Effector memory CD4-positive, alpha-beta T cell (primary cell): ENCODE data around the gene CNTN2.

Experiments
- DNase-seq, 3 donors: peaks; one replicate each; pipeline ENCODE4 v3.0.0-alpha.2; 2020
- H3K27ac ChIP-seq: 2 replicates; pipeline ENCODE4 v1.7.0; 2013; ENCODE audit warnings: mild to moderate bottlenecking, low read length, moderate library complexity; ENCODE audit not compliant: insufficient read depth, poor library complexity, severe bottlenecking
- H3K27me3 ChIP-seq: replicated peaks from 2 replicates; pipeline ENCODE4 v1.7.0; 2013; ENCODE audit warnings: mild to moderate bottlenecking, low read length; ENCODE audit not compliant: insufficient read depth, control insufficient read depth, poor library complexity, severe bottlenecking
- H3K36me3 ChIP-seq: 2 replicates; pipeline ENCODE4 v1.7.0; 2013; ENCODE audit warnings: mild to moderate bottlenecking, low read length, moderate library complexity; ENCODE audit not compliant: control insufficient read depth, insufficient read depth
- H3K4me1 ChIP-seq: 2 replicates; pipeline ENCODE4 v1.7.0; 2013; ENCODE audit warnings: low read length, mild to moderate bottlenecking; ENCODE audit not compliant: control insufficient read depth, insufficient read depth, poor library complexity, severe bottlenecking
- H3K4me3 ChIP-seq: 2 replicates; pipeline ENCODE4 v1.7.0; 2013; ENCODE audit warnings: low read length, low read depth, mild to moderate bottlenecking; ENCODE audit not compliant: insufficient read depth, poor library complexity, severe bottlenecking
- H3K9me3 ChIP-seq: 2 replicates; pipeline ENCODE4 v1.7.0; 2013; ENCODE audit warnings: mild to moderate bottlenecking, low read length, moderate library complexity; ENCODE audit not compliant: control insufficient read depth

The CNTN2 gene

GRCh38 chr1:205009670-205010069 is 33.3 kb upstream of the CNTN2 start:
- no peaks in the 10 kb centered on the region for H3K27me3 ChIP-seq
- no peak for DNase-seq
- H3K4me3 ChIP-seq = no peak overlapping the region

GRCh38 chr1:205012391-205013140 is 30.4 kb upstream of the CNTN2 start:
- Histone ChIP-seq H3K4me3 (no peak overlapping the region), H3K27ac (no peak overlapping the region), H3K27me3 (no peaks in the 10 kb centered on the region), H3K36me3 (no peaks in the 10 kb centered on the region), H3K9me3 (no peaks in the 10 kb centered on the region), H3K4me1 (no peaks in the 10 kb centered on the region)
- no peak for DNase-seq

More at GRCh38 chr1:205009670-205010069, 33.3 kb upstream of the CNTN2 start:
- no peak overlapping the region for H3K27ac ChIP-seq
- no peaks in the 10 kb centered on the region for H3K36me3 ChIP-seq
- H3K4me1 ChIP-seq = no peaks in the 10 kb centered on the region
- H3K9me3 ChIP-seq = no peaks in the 10 kb centered on the region

GRCh38 chr1:205013683-205014367 is 29.2 kb upstream of the CNTN2 start:
- Histone ChIP-seq H3K4me1 (no peaks in the 10 kb centered on the region), H3K4me3 (no peak overlapping the region), H3K36me3 (no peaks in the 10 kb centered on the region), H3K27me3 (no peaks in the 10 kb centered on the region), H3K9me3 (no peaks in the 10 kb centered on the region), H3K27ac (no peak overlapping the region)
- no peak for DNase-seq

GRCh38 chr1:205014783-205015182 is 28.2 kb upstream of the CNTN2 start:
- Histone ChIP-seq H3K4me3 (no peak overlapping the region), H3K27me3 (no peaks in the 10 kb centered on the region), H3K36me3 (no peaks in the 10 kb centered on the region), H3K27ac (no peak overlapping the region), H3K4me1 (no peaks in the 10 kb centered on the region), H3K9me3 (no peaks in the 10 kb centered on the region)
- DNase-seq = no peak

GRCh38 chr1:205015241-205015640 is 27.8 kb upstream of the CNTN2 start:
- Histone ChIP-seq H3K9me3 (no peaks in the 10 kb centered on the region), H3K27ac (no peak overlapping the region), H3K4me3 (no peak overlapping the region), H3K27me3 (no peaks in the 10 kb centered on the region), H3K4me1 (no peaks in the 10 kb centered on the region), H3K36me3 (no peaks in the 10 kb centered on the region)
- no peak for DNase-seq

- no peak overlapping the region for H3K4me3 ChIP-seq
- no peak for DNase-seq
- H3K9me3 ChIP-seq = no peaks in the 10 kb centered on the region
- H3K4me1 ChIP-seq = no peaks in the 10 kb centered on the region
- no peaks in the 10 kb centered on the region for H3K27me3 ChIP-seq
- H3K27ac ChIP-seq = no peak overlapping the region
- no peaks in the 10 kb centered on the region for H3K36me3 ChIP-seq
These were observed 26.9 kb upstream of the CNTN2 start for GRCh38 chr1:205016075-205016474.

GRCh38 chr1:205016584-205016983 is 26.4 kb upstream of the CNTN2 start:
- no peak for DNase-seq
- Histone ChIP-seq H3K36me3 (no peaks in the 10 kb centered on the region), H3K4me1 (no peaks in the 10 kb centered on the region), H3K9me3 (no peaks in the 10 kb centered on the region), H3K4me3 (no peak overlapping the region), H3K27ac (no peak overlapping the region), H3K27me3 (no peaks in the 10 kb centered on the region)

- no peak for DNase-seq
- Histone ChIP-seq H3K4me1 (no peaks in the 10 kb centered on the region), H3K27me3 (no peaks in the 10 kb centered on the region), H3K4me3 (no peak overlapping the region), H3K36me3 (no peaks in the 10 kb centered on the region), H3K9me3 (no peaks in the 10 kb centered on the region), H3K27ac (no peak overlapping the region)
These were observed 26.0 kb upstream of the CNTN2 start for GRCh38 chr1:205017001-205017400.

GRCh38 chr1:205017766-205018165 is 25.2 kb upstream of the CNTN2 start:
- H3K27me3 ChIP-seq = no peaks in the 10 kb centered on the region
- no peak overlapping the region for H3K27ac ChIP-seq
- H3K9me3 ChIP-seq = no peaks in the 10 kb centered on the region
- no peaks in the 10 kb centered on the region for H3K4me1 ChIP-seq
- no peak for DNase-seq
- H3K36me3 ChIP-seq = no peaks in the 10 kb centered on the region
- no peak overlapping the region for H3K4me3 ChIP-seq

GRCh38 chr1:205018381-205018780 is 24.6 kb upstream of the CNTN2 start:
- H3K27ac ChIP-seq = no peak overlapping the region
- H3K4me1 ChIP-seq = no peaks in the 10 kb centered on the region
- no peaks in the 10 kb centered on the region for H3K9me3 ChIP-seq
- no peaks in the 10 kb centered on the region for H3K36me3 ChIP-seq
- no peak overlapping the region for H3K4me3 ChIP-seq
- no peaks in the 10 kb centered on the region for H3K27me3 ChIP-seq
- no peak for DNase-seq
